GM06990 (cell line): ENCODE measurements around the gene INTU.

ENCODE experiments used
- DNase-seq: peaks from one replicate; pipeline ENCODE4 v3.0.0-alpha.2; 2011; ENCODE audit not compliant: insufficient read length; ENCODE audit errors: extremely low read depth
- H3K27me3 ChIP-seq: replicated peaks from 2 replicates; pipeline ENCODE4 v1.6.0; 2011; ENCODE audit warnings: low read length; ENCODE audit not compliant: control insufficient read depth, insufficient read depth
- H3K36me3 ChIP-seq: 2 replicates; pipeline ENCODE4 v1.5.1; 2011; ENCODE audit warnings: low read length; ENCODE audit not compliant: control insufficient read depth, insufficient read depth
- H3K4me3 ChIP-seq: replicated peaks from 2 replicates; pipeline ENCODE4 v1.5.1; 2011; ENCODE audit warnings: low read depth, mild to moderate bottlenecking, control low read depth, low read length
- TF ChIP-seq, protein P1 (sequence below): IDR thresholded peaks from 2 replicates; pipeline ENCODE4 v1.5.1; 2011; ENCODE audit warnings: low read length, control low read depth, mild to moderate bottlenecking, inconsistent platforms; ENCODE audit not compliant: insufficient read depth, poor library complexity, severe bottlenecking

The INTU gene

GRCh38 chr4:127756906-127757305 lies 124.1 kb downstream of the INTU start:
- TF ChIP-seq, protein P1, sequence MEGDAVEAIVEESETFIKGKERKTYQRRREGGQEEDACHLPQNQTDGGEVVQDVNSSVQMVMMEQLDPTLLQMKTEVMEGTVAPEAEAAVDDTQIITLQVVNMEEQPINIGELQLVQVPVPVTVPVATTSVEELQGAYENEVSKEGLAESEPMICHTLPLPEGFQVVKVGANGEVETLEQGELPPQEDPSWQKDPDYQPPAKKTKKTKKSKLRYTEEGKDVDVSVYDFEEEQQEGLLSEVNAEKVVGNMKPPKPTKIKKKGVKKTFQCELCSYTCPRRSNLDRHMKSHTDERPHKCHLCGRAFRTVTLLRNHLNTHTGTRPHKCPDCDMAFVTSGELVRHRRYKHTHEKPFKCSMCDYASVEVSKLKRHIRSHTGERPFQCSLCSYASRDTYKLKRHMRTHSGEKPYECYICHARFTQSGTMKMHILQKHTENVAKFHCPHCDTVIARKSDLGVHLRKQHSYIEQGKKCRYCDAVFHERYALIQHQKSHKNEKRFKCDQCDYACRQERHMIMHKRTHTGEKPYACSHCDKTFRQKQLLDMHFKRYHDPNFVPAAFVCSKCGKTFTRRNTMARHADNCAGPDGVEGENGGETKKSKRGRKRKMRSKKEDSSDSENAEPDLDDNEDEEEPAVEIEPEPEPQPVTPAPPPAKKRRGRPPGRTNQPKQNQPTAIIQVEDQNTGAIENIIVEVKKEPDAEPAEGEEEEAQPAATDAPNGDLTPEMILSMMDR, result no peak
- H3K27me3 ChIP-seq, result no peaks in the 10 kb centered on the region
- no peaks in the 10 kb centered on the region for H3K36me3 ChIP-seq
- no peak for DNase-seq
- no peak overlapping the region for H3K4me3 ChIP-seq

- no peaks in the 10 kb centered on the region for H3K27me3 ChIP-seq
- H3K36me3 ChIP-seq, result no peaks in the 10 kb centered on the region
- no peak for DNase-seq
- TF ChIP-seq, protein P1, result no peak
- H3K4me3 ChIP-seq, result no peak overlapping the region
Observed at GRCh38 chr4:127759228-127759820, 126.6 kb downstream of the INTU start.

GRCh38 chr4:127759893-127760292 lies 127.1 kb downstream of the INTU start:
- TF ChIP-seq, protein P1, result no peak
- DNase-seq, result no peak
- no peaks in the 10 kb centered on the region for H3K27me3 ChIP-seq
- no peak overlapping the region for H3K4me3 ChIP-seq
- H3K36me3 ChIP-seq, result no peaks in the 10 kb centered on the region

- H3K36me3 ChIP-seq, result no peaks in the 10 kb centered on the region
- no peak overlapping the region for H3K4me3 ChIP-seq
- DNase-seq, result no peak
- TF ChIP-seq, protein P1, result no peak
- no peaks in the 10 kb centered on the region for H3K27me3 ChIP-seq
Observed at GRCh38 chr4:127771535-127772275, 138.9 kb downstream of the INTU start.

GRCh38 chr4:127772769-127773671 lies 140.3 kb downstream of the INTU start:
- no peak for DNase-seq
- TF ChIP-seq, protein P1, result no peak
- Histone ChIP-seq H3K36me3 (no peaks in the 10 kb centered on the region), H3K4me3 (no peak overlapping the region), H3K27me3 (no peaks in the 10 kb centered on the region)
